GM12891 (cell line): ENCODE results near the gene SEMA3G.

Experiments
- POLR2A ChIP-seq: IDR thresholded peaks from 2 replicates; pipeline ENCODE4 v1.6.1; 2011; ENCODE audit warnings: low read depth, low read length, control low read depth
- TAF1 ChIP-seq: IDR thresholded peaks from 2 replicates; pipeline ENCODE4 v1.6.1; 2011; ENCODE audit warnings: low read depth, low read length, control low read depth

DNA sequence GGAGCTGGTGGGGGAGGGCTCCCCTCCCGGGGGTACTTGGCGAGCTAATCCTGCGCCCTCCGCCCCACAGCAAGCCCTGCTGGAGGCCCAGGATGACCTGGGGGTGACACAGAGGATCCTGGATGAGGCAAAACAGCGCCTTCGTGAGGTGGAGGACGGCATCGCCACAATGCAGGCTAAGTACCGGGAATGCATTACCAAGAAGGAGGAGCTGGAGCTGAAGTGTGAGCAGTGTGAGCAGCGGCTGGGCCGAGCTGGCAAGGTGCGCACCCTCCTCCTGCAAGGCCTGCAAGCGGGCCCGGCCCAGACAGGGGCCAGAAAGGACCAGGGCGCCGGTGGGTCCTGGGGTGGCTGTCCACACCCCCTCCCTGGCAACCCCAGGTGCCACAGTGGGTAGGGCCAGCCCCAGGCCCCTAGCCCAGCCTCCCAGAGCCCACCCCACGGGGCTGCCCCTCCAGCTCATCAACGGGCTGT lies 56.5 kb downstream of the SEMA3G start:
- TF ChIP-seq TAF1 (no peak), POLR2A (no peak)
